DMS53 treated with DMSO at 0.1 percent for 48 hours (cell line): Measurements from ENCODE around the gene MPHOSPH6.
"Not testable (repeated sequence)": the region's sequence is repeated elsewhere in the genome, so short reads cannot be mapped to it uniquely, and the experiment has no call there.

Experiments used
- DNase-seq: peaks from one replicate; lab custom pipeline; 2025; ENCODE audit not compliant: unreplicated experiment; lab: John Stamatoyannopoulos, UW

MPHOSPH6 gene

GRCh38 chr16:82169861-82170845, at the start of gene MPHOSPH6:
Gene MPHOSPH6, minus strand, starts transcription at chr16:82170224. Its CDS starts 49 bp downstream, at chr16:82170175.
- DNase-seq, result peak; percentile 73

GRCh38 chr16:82219298-82219697, 49.3 kb upstream of the MPHOSPH6 start:
- DNase-seq, result no peak

GRCh38 chr16:82209314-82209713, 39.3 kb upstream of the MPHOSPH6 start:
- not testable (repeated sequence) for DNase-seq

GRCh38 chr16:82203198-82203597, 33.2 kb upstream of the MPHOSPH6 start:
- DNase-seq, result no peak

GRCh38 chr16:82201926-82202325, 31.9 kb upstream of the MPHOSPH6 start:
- DNase-seq, result no peak

GRCh38 chr16:82201351-82201750, 31.3 kb upstream of the MPHOSPH6 start:
- no peak for DNase-seq

GRCh38 chr16:82199209-82199608, 29.2 kb upstream of the MPHOSPH6 start:
- DNase-seq, result no peak

GRCh38 chr16:82197540-82198240, 27.7 kb upstream of the MPHOSPH6 start:
- no peak for DNase-seq

- peak; percentile 3 for DNase-seq
Observed at GRCh38 chr16:82195917-82196494, 26.0 kb upstream of the MPHOSPH6 start.

- no peak for DNase-seq
Observed at GRCh38 chr16:82194086-82194485, 24.1 kb upstream of the MPHOSPH6 start.

GRCh38 chr16:82192665-82193064, 22.6 kb upstream of the MPHOSPH6 start:
- DNase-seq, result no peak

GRCh38 chr16:82190386-82190785, 20.4 kb upstream of the MPHOSPH6 start:
- DNase-seq, result no peak

- DNase-seq, result no peak
Observed at GRCh38 chr16:82187829-82188228, 17.8 kb upstream of the MPHOSPH6 start.

GRCh38 chr16:82185012-82185411, 15.0 kb upstream of the MPHOSPH6 start:
- DNase-seq, result peak; percentile 77

- DNase-seq, result no peak
Observed at GRCh38 chr16:82184213-82184612, 14.2 kb upstream of the MPHOSPH6 start.

- DNase-seq, result no peak
Observed at GRCh38 chr16:82183004-82183397, 13.0 kb upstream of the MPHOSPH6 start.

GRCh38 chr16:82182266-82183003, 12.4 kb upstream of the MPHOSPH6 start:
- DNase-seq, result no peak

- peak; percentile 43 for DNase-seq
Observed at GRCh38 chr16:82181461-82182185, 11.6 kb upstream of the MPHOSPH6 start.

GRCh38 chr16:82178352-82178751, 8.3 kb upstream of the MPHOSPH6 start:
- DNase-seq, result no peak

GRCh38 chr16:82177555-82177954, 7.5 kb upstream of the MPHOSPH6 start:
- no peak for DNase-seq
